Karpas-422 (cell line): Measurements from ENCODE around the gene GNAL. TPM values are rescaled to one million over a fixed set of nuclear protein-coding genes. Genes with fewer than 3 reads are reported as not detected.

ENCODE experiments used
- DNase-seq: peaks from one replicate; pipeline ENCODE4 v3.0.0-alpha.2; 2015
- H2AFZ ChIP-seq: fragments of 200-600 bp; sonication (generic); 2 replicates; pipeline ENCODE4 v1.6.1; 2014; ENCODE audit warnings: antibody characterized with exemption, low read length, mixed read lengths
- H3K27ac ChIP-seq: fragments of 200-600 bp; sonication (generic); 2 replicates; pipeline ENCODE4 v1.5.1; 2014; ENCODE audit warnings: mild to moderate bottlenecking, low read length, moderate library complexity
- H3K27me3 ChIP-seq: fragments of 200-600 bp; sonication (generic); 2 replicates; pipeline ENCODE4 v1.6.1; 2014; ENCODE audit warnings: low read length, mixed read lengths
- H3K36me3 ChIP-seq: fragments of 200-600 bp; sonication (generic); 2 replicates; pipeline ENCODE4 v1.6.1; 2014; ENCODE audit warnings: low read length, mixed read lengths; ENCODE audit not compliant: insufficient read depth
- H3K4me1 ChIP-seq: fragments of 200-600 bp; sonication (generic); 2 replicates; pipeline ENCODE4 v1.6.1; 2014; ENCODE audit warnings: mild to moderate bottlenecking, low read length, mixed read lengths
- H3K4me2 ChIP-seq: fragments of 200-600 bp; sonication (generic); 2 replicates; pipeline ENCODE4 v1.6.1; 2014; ENCODE audit warnings: low read length, low read depth, mild to moderate bottlenecking; ENCODE audit not compliant: poor library complexity, severe bottlenecking
- H3K4me3 ChIP-seq: fragments of 200-600 bp; sonication (generic); 2 replicates; pipeline ENCODE4 v1.5.1; 2014; ENCODE audit warnings: mild to moderate bottlenecking, antibody characterized with exemption, low read length, mixed read lengths
- H3K79me2 ChIP-seq: fragments of 200-600 bp; sonication (generic); 2 replicates; pipeline ENCODE4 v1.6.1; 2014; ENCODE audit warnings: mild to moderate bottlenecking, low read length, mixed read lengths
- H3K9ac ChIP-seq: fragments of 200-600 bp; sonication (generic); 2 replicates; pipeline ENCODE4 v1.6.0; 2014; ENCODE audit warnings: low read length
- H3K9me2 ChIP-seq: fragments of 200-600 bp; sonication (generic), shearing (Covaris generic); replicated peaks from 2 replicates; pipeline ENCODE4 v1.6.0; 2014; ENCODE audit warnings: mild to moderate bottlenecking, low read length, moderate library complexity; ENCODE audit not compliant: insufficient read depth
- H3K9me3 ChIP-seq: fragments of 300-700, 200-600 bp; sonication (generic); 2 replicates; pipeline ENCODE4 v1.6.1; 2014; ENCODE audit warnings: low read length, mixed read lengths
- H4K20me1 ChIP-seq: fragments of 200-600 bp; sonication (generic); 2 replicates; pipeline ENCODE4 v1.6.1; 2014; ENCODE audit warnings: mild to moderate bottlenecking, antibody characterized with exemption, low read length, low read depth; ENCODE audit not compliant: insufficient read depth
- total RNA-seq: library from RNA; depleted of rRNA; stranded (reverse); fragments of >200 nt; shearing (Covaris generic); gene quantifications from 2 replicates; pipeline ENCODE4 v1.2.3, GENCODE V29; 2014; ENCODE audit warnings: low replicate concordance

Gene GNAL
- total RNA-seq, 1 experiment from 2014 or later, result not detected

GRCh38 chr18:11826836-11827235 is 137.8 kb downstream of the GNAL start:
- H3K4me1 ChIP-seq, result no peaks in the 10 kb centered on the region
- no peak overlapping the region for H3K4me2 ChIP-seq
- no peak overlapping the region for H2AFZ ChIP-seq
- H3K9me2 ChIP-seq, result no peaks in the 10 kb centered on the region
- H3K4me3 ChIP-seq, result no peak overlapping the region
- no peaks in the 10 kb centered on the region for H4K20me1 ChIP-seq
- H3K9me3 ChIP-seq, result no peaks in the 10 kb centered on the region
- no peaks in the 10 kb centered on the region for H3K27me3 ChIP-seq
- no peak overlapping the region for H3K27ac ChIP-seq
- H3K79me2 ChIP-seq, result no peaks in the 10 kb centered on the region
- no peaks in the 10 kb centered on the region for H3K36me3 ChIP-seq
- no peak overlapping the region for H3K9ac ChIP-seq
- peak; percentile 55 for DNase-seq

GRCh38 chr18:11828786-11829432 is 139.8 kb downstream of the GNAL start:
- Histone ChIP-seq H4K20me1 (no peaks in the 10 kb centered on the region), H3K79me2 (no peaks in the 10 kb centered on the region), H3K4me1 (no peaks in the 10 kb centered on the region), H3K9me3 (no peaks in the 10 kb centered on the region), H3K4me3 (no peak overlapping the region), H3K4me2 (no peak overlapping the region), H3K27ac (no peak overlapping the region), H3K36me3 (no peaks in the 10 kb centered on the region), H3K27me3 (no peaks in the 10 kb centered on the region), H3K9ac (no peak overlapping the region), H2AFZ (no peak overlapping the region), H3K9me2 (no peaks in the 10 kb centered on the region)
- DNase-seq, result no peak

- H4K20me1 ChIP-seq, result no peaks in the 10 kb centered on the region
- H3K27ac ChIP-seq, result no peak overlapping the region
- H3K9me2 ChIP-seq, result no peaks in the 10 kb centered on the region
- H3K4me2 ChIP-seq, result no peak overlapping the region
- H3K4me1 ChIP-seq, result no peaks in the 10 kb centered on the region
- H3K9me3 ChIP-seq, result no peaks in the 10 kb centered on the region
- DNase-seq, result no peak
- no peaks in the 10 kb centered on the region for H3K27me3 ChIP-seq
- H3K4me3 ChIP-seq, result no peak overlapping the region
- H3K79me2 ChIP-seq, result no peaks in the 10 kb centered on the region
- H3K9ac ChIP-seq, result no peak overlapping the region
- H3K36me3 ChIP-seq, result no peaks in the 10 kb centered on the region
- H2AFZ ChIP-seq, result no peak overlapping the region
Observed at GRCh38 chr18:11830585-11830984, 141.5 kb downstream of the GNAL start.

DNA sequence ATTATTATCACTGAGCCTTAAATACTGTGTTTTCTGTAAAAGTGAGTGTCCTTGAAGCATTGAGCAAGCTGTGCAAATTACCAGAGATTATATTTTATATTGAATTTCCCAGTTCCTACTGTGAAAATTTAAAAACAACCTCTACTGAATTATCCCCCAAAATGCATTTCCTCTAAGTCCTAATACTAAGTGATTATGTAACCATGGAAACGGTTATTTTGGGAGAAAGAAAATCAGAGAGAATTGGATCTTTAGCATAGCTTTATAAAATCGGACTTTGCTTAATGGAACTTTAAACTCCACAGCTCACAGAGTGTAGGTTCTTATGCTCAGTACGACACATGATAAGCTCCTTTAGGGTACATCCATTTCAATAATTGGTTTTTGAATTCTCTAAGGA is 142.9 kb downstream of the GNAL start:
- no peaks in the 10 kb centered on the region for H3K4me1 ChIP-seq
- H3K27me3 ChIP-seq, result no peaks in the 10 kb centered on the region
- H3K9me2 ChIP-seq, result no peaks in the 10 kb centered on the region
- no peak overlapping the region for H3K27ac ChIP-seq
- H3K4me3 ChIP-seq, result no peak overlapping the region
- no peaks in the 10 kb centered on the region for H3K9me3 ChIP-seq
- no peaks in the 10 kb centered on the region for H4K20me1 ChIP-seq
- no peaks in the 10 kb centered on the region for H3K79me2 ChIP-seq
- DNase-seq, result no peak
- H3K9ac ChIP-seq, result no peak overlapping the region
- no peak overlapping the region for H2AFZ ChIP-seq
- H3K36me3 ChIP-seq, result no peaks in the 10 kb centered on the region
- H3K4me2 ChIP-seq, result no peak overlapping the region

- no peaks in the 10 kb centered on the region for H4K20me1 ChIP-seq
- no peak overlapping the region for H3K4me2 ChIP-seq
- H3K27me3 ChIP-seq, result no peaks in the 10 kb centered on the region
- H2AFZ ChIP-seq, result no peak overlapping the region
- no peak overlapping the region for H3K27ac ChIP-seq
- no peaks in the 10 kb centered on the region for H3K9me2 ChIP-seq
- H3K4me3 ChIP-seq, result no peak overlapping the region
- H3K79me2 ChIP-seq, result no peaks in the 10 kb centered on the region
- H3K36me3 ChIP-seq, result no peaks in the 10 kb centered on the region
- H3K9me3 ChIP-seq, result no peaks in the 10 kb centered on the region
- no peak for DNase-seq
- no peak overlapping the region for H3K9ac ChIP-seq
- H3K4me1 ChIP-seq, result no peaks in the 10 kb centered on the region
Observed at GRCh38 chr18:11834772-11835171, 145.7 kb downstream of the GNAL start.

DNA sequence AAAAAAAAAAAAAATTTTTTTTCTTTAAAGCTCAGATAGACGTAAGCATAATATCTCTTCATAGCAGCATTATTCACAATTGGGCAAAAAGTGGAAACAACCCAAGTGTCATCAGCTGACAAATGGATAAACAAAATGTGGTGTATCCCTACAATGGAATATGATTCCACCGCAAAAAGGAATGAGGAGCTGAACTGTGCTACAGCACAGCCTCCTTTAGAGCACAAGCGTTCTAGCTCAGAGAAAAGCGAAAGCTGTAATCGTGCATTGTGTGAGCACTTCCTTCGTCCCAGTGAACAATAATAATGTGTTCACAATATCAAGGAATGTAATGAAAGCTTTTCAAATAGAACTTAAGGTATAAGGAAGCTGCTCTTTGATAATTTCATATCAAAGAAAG is 150.5 kb downstream of the GNAL start:
- no peak for DNase-seq
- Histone ChIP-seq H3K9me3 (no peaks in the 10 kb centered on the region), H3K36me3 (no peaks in the 10 kb centered on the region), H3K27me3 (no peaks in the 10 kb centered on the region), H3K4me3 (no peak overlapping the region), H3K27ac (no peak overlapping the region), H3K9me2 (no peaks in the 10 kb centered on the region), H3K79me2 (no peaks in the 10 kb centered on the region), H2AFZ (no peak overlapping the region), H3K4me2 (no peak overlapping the region), H3K4me1 (no peaks in the 10 kb centered on the region), H3K9ac (no peak overlapping the region), H4K20me1 (no peaks in the 10 kb centered on the region)

- no peak overlapping the region for H3K9ac ChIP-seq
Observed at GRCh38 chr18:11840493-11840892, 151.4 kb downstream of the GNAL start.

DNA sequence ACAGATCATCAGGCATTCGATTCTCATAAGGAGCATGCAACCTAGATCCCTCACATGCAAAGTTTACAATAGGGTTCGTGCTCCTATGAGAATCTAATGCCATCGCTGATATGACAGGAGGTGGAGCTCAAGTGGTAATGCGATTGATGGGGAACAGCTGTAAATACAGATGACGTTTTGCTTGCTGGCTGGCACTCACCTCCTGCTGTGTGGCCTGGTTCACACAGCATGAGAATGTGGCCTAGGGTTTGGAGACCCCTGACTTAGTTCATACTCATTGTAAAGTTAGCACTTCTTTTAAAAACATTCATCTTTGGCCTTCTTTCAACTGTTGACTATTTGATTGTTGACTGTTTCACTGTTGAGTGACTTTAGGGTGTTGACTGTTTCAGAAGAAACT is 153.5 kb downstream of the GNAL start:
- no peak overlapping the region for H3K4me2 ChIP-seq
- H3K9me3 ChIP-seq, result no peaks in the 10 kb centered on the region
- H4K20me1 ChIP-seq, result no peaks in the 10 kb centered on the region
- H3K27me3 ChIP-seq, result no peaks in the 10 kb centered on the region
- H3K36me3 ChIP-seq, result no peaks in the 10 kb centered on the region
- no peak overlapping the region for H3K27ac ChIP-seq
- H3K79me2 ChIP-seq, result no peaks in the 10 kb centered on the region
- H3K9me2 ChIP-seq, result no peaks in the 10 kb centered on the region
- H3K4me3 ChIP-seq, result no peak overlapping the region
- no peak overlapping the region for H2AFZ ChIP-seq
- H3K9ac ChIP-seq, result no peak overlapping the region
- H3K4me1 ChIP-seq, result no peaks in the 10 kb centered on the region
- no peak for DNase-seq

More at GRCh38 chr18:11840493-11840892, 151.4 kb downstream of the GNAL start:
- Histone ChIP-seq H3K4me1 (no peaks in the 10 kb centered on the region), H3K9me3 (no peaks in the 10 kb centered on the region), H3K36me3 (no peaks in the 10 kb centered on the region), H3K27ac (no peak overlapping the region), H3K9me2 (no peaks in the 10 kb centered on the region), H3K27me3 (no peaks in the 10 kb centered on the region), H3K4me3 (no peak overlapping the region), H2AFZ (no peak overlapping the region), H4K20me1 (no peaks in the 10 kb centered on the region), H3K79me2 (no peaks in the 10 kb centered on the region), H3K4me2 (no peak overlapping the region)
- no peak for DNase-seq
